Muscle layer of colon (tissue), 2 donors: ENCODE results near the gene ARHGEF3.

Experiments
- H3K27ac ChIP-seq: one replicate; pipeline ENCODE4 v1.7.0; 2013; ENCODE audit warnings: low read depth, mild to moderate bottlenecking, low read length, moderate library complexity
- H3K27me3 ChIP-seq, 2 donors: one replicate each; pipeline ENCODE4 v1.7.0; 2013; ENCODE audit warnings: low read length in 2 of 2, mild to moderate bottlenecking in 2 of 2; ENCODE audit not compliant: insufficient read depth in 2 of 2, control insufficient read depth in 1 of 2
- H3K36me3 ChIP-seq: one replicate; pipeline ENCODE4 v1.7.0; 2013; ENCODE audit warnings: mild to moderate bottlenecking, low read length; ENCODE audit not compliant: insufficient read depth
- H3K4me1 ChIP-seq: one replicate; pipeline ENCODE4 v1.7.0; 2013; ENCODE audit warnings: mild to moderate bottlenecking, low read length; ENCODE audit not compliant: insufficient read depth
- H3K4me3 ChIP-seq, 2 donors: one replicate each; pipeline ENCODE4 v1.7.0; 2013; ENCODE audit warnings: low read length in 2 of 2, low read depth in 1 of 2, mild to moderate bottlenecking in 1 of 2, moderate library complexity in 1 of 2
- H3K9ac ChIP-seq: one replicate; pipeline ENCODE4 v1.7.0; 2013; ENCODE audit warnings: low read length
- H3K9me3 ChIP-seq: one replicate; pipeline ENCODE4 v1.7.0; 2013; ENCODE audit warnings: mild to moderate bottlenecking, low read length
- donor health status: abdominal sarcoma.
- donor health status: Adenocarcinoma of cecum.

The ARHGEF3 gene

DNA sequence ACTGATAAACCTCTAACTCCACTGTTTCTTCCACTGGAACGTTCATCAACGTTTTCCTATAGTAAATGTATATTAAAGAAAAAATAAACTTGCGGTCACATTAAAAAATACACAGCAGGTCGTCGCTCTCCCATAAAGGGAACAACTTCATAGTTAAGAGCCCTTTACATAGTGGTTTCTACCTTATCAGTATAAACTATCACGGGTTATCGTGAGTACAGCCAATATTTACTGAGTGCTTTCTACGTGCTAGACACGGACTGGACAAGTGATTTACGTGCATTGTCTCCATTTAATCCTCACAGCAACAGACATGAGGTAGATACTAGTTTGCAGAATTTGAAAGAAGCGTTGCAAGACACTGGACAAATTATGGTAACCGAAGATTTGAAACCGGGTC is 117.7 kb downstream of the ARHGEF3 start:
- H3K4me3 ChIP-seq, result no peak overlapping the region
- H3K9me3 ChIP-seq, result no peaks in the 10 kb centered on the region
- no peak overlapping the region for H3K27ac ChIP-seq
- H3K36me3 ChIP-seq, result no peaks in the 10 kb centered on the region
- H3K9ac ChIP-seq, result no peak overlapping the region
- H3K4me1 ChIP-seq, result peaks cover 25% of the 10 kb centered on the region
- H3K27me3 ChIP-seq, result no peaks in the 10 kb centered on the region

DNA sequence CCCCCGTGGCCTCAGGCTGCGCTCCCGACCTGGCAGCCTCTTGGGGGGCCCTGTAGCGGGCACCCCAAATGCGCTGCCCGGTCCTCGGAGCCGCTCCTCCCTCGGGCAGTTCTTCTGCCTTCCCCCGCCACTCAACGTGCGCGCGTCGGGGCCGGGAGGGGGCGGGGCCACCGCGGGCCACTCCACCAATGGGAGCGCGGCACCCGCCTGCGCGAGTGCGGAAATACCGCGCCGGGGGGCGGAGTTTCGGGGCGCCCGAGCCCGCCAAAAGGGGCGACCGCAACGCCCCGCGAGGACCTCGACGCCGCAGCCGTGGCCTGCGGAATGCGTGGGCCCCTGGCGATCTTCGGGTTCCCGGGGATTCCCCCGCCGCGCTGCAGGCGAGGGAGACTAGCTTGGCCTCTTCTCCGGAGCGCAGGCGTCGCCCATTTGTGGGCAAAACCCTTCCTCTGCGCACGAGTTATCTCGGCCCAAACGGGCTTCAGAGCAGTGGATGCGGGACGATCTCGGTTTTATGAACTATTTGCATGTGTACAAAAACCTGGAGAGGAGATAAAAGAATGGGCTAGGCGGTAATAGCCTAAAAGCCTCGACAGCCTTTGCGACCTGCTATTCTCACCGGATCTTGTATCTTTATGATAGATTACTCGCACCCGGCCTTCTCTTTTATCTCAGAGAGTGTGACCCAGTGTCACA is 118.5 kb downstream of the ARHGEF3 start, which contains the start of gene TASOR:
TASOR (minus strand) TSS at position 144 of the 696 bp plus-strand sequence. CDS start 259 bp downstream, outside the sequence.
- H3K9me3 ChIP-seq, result no peaks in the 10 kb centered on the region
- H3K9ac ChIP-seq, result peak within 1 kb of the TSS; percentile 78
- peak within 1 kb of the TSS; percentile 71 to 79 for H3K4me3 ChIP-seq
- peak within 1 kb of the TSS; percentile 95 for H3K27ac ChIP-seq
- H3K27me3 ChIP-seq, result no peaks in the 10 kb centered on the region
- H3K4me1 ChIP-seq, result peaks cover 25% of the 10 kb centered on the region
- H3K36me3 ChIP-seq, result no peaks in the 10 kb centered on the region

DNA sequence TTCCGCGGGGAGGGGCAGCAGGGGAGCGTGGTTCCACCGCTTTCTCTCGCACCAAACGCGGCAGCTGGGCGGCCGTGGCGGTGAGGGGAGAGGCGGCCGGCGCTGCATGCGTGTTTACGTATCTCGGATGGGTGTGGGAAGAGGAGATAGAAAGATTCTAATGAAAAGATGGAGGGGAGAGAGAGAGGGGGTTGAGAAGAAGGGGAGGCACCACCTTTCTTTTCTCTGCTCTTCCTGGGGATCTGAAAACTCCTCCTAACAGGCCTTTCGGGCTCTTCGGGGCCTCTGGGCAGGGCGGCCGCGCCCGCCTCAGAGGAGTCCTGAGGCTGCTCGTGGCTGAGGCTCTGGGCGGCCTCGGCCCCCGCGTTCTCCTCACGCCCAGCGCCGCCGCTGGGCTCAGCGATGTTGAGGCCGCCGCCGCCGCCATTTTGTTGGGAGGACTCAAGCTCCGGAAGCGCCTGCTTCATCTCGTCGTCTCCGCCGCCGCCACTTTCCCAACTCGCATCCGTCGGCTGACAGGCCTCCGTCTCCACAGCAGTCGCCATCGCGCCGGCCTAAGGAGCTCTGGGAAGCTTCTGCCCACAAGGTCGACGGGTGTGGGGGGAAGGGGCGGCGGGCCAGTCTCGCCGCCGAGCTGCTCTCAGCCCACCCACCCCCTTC is 119.2 kb downstream of the ARHGEF3 start:
- peak overlapping the region; percentile 95 for H3K27ac ChIP-seq
- H3K4me1 ChIP-seq, result peaks cover 25% of the 10 kb centered on the region
- H3K4me3 ChIP-seq, result peak overlapping the region; percentile 71 to 79
- H3K9me3 ChIP-seq, result no peaks in the 10 kb centered on the region
- no peaks in the 10 kb centered on the region for H3K27me3 ChIP-seq
- H3K36me3 ChIP-seq, result no peaks in the 10 kb centered on the region
- H3K9ac ChIP-seq, result peak overlapping the region; percentile 78

DNA sequence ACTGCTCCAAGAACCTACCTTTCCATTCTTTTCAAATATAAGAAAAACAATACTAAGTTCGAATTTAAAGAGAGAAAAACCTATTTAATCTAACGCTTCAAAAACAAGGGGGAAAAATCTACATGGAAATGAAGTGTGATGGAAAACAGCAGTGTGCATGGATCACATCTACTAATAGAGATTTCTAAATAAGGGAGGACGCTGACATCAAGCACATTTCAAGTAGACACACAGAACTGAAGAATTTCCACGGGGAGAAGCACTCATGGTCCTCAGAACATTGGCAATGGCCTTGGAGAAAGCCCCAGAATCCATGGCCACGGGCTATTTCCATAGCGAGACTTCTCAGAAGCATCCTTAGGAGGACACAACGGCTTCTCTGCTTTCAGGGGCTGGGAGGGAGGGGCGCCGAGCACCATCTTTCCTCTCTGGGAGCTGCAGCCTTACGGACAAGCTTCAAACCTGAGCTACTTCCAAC is 119.7 kb downstream of the ARHGEF3 start:
- Histone ChIP-seq H3K9me3 (no peaks in the 10 kb centered on the region), H3K27me3 (no peaks in the 10 kb centered on the region), H3K4me1 (peaks cover 25% of the 10 kb centered on the region), H3K36me3 (no peaks in the 10 kb centered on the region), H3K4me3 (peak overlapping the region; percentile 71 to 79), H3K9ac (peak overlapping the region; percentile 78), H3K27ac (peak overlapping the region; percentile 95)

DNA sequence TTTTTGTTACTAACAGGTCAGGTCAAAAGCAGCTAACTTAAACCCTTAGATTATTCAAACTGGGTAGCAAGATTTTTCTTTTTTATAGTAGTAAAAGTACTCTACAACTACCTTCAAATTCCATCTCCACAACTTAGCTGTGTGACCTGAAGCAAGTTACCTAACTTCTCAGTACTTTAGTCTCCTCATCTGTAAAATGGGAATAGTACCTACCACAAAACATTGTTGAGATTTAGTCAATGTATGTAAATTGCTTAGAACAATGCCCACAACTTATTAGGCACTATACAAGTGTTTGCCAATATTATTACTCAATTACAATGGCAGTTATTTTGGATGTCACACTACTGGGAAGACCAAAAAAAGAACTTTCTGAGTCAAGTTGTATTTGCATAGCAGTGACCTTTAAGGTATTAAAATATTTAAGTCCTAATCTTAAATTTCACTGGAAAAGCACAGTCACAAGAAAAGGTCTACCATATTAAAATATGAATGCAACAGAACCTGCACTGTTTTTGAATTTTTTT is 121.6 kb downstream of the ARHGEF3 start:
- H3K27ac ChIP-seq, result no peak overlapping the region
- peaks cover 25% of the 10 kb centered on the region for H3K4me1 ChIP-seq
- H3K36me3 ChIP-seq, result no peaks in the 10 kb centered on the region
- no peaks in the 10 kb centered on the region for H3K9me3 ChIP-seq
- H3K4me3 ChIP-seq, result no peak overlapping the region
- H3K9ac ChIP-seq, result no peak overlapping the region
- no peaks in the 10 kb centered on the region for H3K27me3 ChIP-seq
